Smooth muscle cell (in vitro differentiated cells): ENCODE results near the gene TRAF3IP1. TPM values are rescaled to one million over a fixed set of nuclear protein-coding genes. Genes with fewer than 3 reads are reported as not detected.

ENCODE experiments used
- DNase-seq: peaks from one replicate; lab custom pipeline; 2025; ENCODE audit not compliant: unreplicated experiment; lab: John Stamatoyannopoulos, UW
- H2AFZ ChIP-seq: fragments of 200-600 bp; sonication (generic); 2 replicates; pipeline ENCODE4 v1.6.0; 2016; ENCODE audit warnings: antibody characterized with exemption, low read depth, mild to moderate bottlenecking
- H3F3A ChIP-seq: fragments of 200-600 bp; sonication (generic); 2 replicates; pipeline ENCODE4 v1.6.0; 2017; ENCODE audit warnings: antibody characterized with exemption, low read depth
- H3K27ac ChIP-seq: fragments of 200-600 bp; sonication (generic); 2 replicates; pipeline ENCODE4 v1.5.1; 2016; ENCODE audit warnings: low read depth, mild to moderate bottlenecking
- H3K27me3 ChIP-seq: fragments of 200-600 bp; sonication (generic); 2 replicates; pipeline ENCODE4 v1.6.1; 2016; ENCODE audit warnings: low read depth, mild to moderate bottlenecking
- H3K36me3 ChIP-seq: fragments of 200-600 bp; sonication (generic); 2 replicates; pipeline ENCODE4 v1.5.1; 2016; ENCODE audit warnings: low read depth
- H3K4me1 ChIP-seq: fragments of 200-600 bp; sonication (generic); 2 replicates; pipeline ENCODE4 v1.5.1; 2016; ENCODE audit warnings: low read depth
- H3K4me2 ChIP-seq: fragments of 200-600 bp; sonication (generic); 2 replicates; pipeline ENCODE4 v1.6.0; 2016; ENCODE audit warnings: mild to moderate bottlenecking
- H3K4me3 ChIP-seq: fragments of 200-600 bp; sonication (generic); 2 replicates; pipeline ENCODE4 v1.5.1; 2016; ENCODE audit warnings: mild to moderate bottlenecking
- H3K79me2 ChIP-seq: fragments of 200-600 bp; sonication (generic); 2 replicates; pipeline ENCODE4 v1.6.0; 2016; ENCODE audit warnings: low read depth, mild to moderate bottlenecking
- H3K9ac ChIP-seq: fragments of 200-600 bp; sonication (generic); 2 replicates; pipeline ENCODE4 v1.6.0; 2016; ENCODE audit warnings: low read depth
- H3K9me3 ChIP-seq: fragments of 200-600 bp; sonication (generic); replicated peaks from 2 replicates; pipeline ENCODE4 v1.5.1; 2016; ENCODE audit warnings: low read depth
- H4K20me1 ChIP-seq: fragments of 200-600 bp; sonication (generic); 2 replicates; pipeline ENCODE4 v1.6.0; 2016; ENCODE audit warnings: low read depth
- CTCF ChIP-seq: fragments of 200-600 bp; sonication (generic); IDR thresholded peaks from 2 replicates; pipeline ENCODE4 v1.5.1; 2017; ENCODE audit warnings: borderline replicate concordance, mild to moderate bottlenecking, antibody characterized with exemption; ENCODE audit not compliant: insufficient read depth, poor library complexity, severe bottlenecking
- WGBS: methylation state at CpG from one replicate; pipeline ENCODE4 v1.1.7; 2016; ENCODE audit warnings: low lambda C conversion rate; 5-methylcytosine and 5-hydroxymethylcytosine counted together
- polyA plus RNA-seq: library from polyadenylated mRNA; unstranded; fragments of >200 nt; fragmentation: Nextera tagmentation; extraction: Ambion mirVana; gene quantifications from 2 replicates; pipeline ENCODE4 v1.2.1, GENCODE V29; 2016
- total RNA-seq: library from RNA; depleted of rRNA; stranded (reverse); fragments of >200 nt; gene quantifications from 2 replicates; pipeline ENCODE4 v1.2.3, GENCODE V29; 2014

TRAF3IP1 gene
- total and polyA plus RNA-seq, 2 experiments from 2014 or later: 5.3 to 7.5 TPM

DNA sequence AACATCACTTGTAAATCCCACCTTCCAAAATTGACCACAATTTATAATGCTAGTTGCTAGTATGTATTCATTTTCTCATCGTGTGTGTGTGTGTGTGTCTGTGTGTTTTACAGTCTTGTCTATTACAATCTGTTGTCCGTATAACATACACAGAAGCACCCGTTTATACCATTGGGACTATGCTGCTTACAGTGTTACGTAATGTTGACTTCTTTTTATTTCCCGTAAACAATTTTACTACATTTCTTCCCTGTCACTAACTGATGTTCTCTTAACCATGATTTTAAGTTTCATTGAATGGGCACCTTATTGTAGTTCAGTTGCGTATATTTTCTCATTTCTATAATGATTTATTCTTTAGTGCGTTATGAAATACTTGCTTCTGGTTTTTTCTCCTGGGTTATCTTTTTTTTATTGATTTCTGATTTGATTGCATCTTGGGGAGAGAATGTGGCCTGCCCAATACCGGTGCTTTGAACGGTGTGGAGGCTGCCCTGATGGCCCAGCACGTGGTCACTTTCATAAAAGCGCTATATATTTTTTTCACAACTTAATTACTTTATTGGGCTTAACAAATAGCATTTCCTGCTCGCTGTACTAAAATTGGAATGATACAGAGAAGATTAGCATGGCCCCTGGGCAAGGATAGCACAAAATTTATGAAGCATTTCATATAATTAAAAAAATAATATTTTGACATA is 91.9 kb downstream of the TRAF3IP1 start:
- H3K79me2 ChIP-seq: no peaks in the 10 kb centered on the region
- no peak overlapping the region for H3K9ac ChIP-seq
- no peaks in the 10 kb centered on the region for H3F3A ChIP-seq
- no peak overlapping the region for H3K4me3 ChIP-seq
- DNase-seq: no peak
- H3K4me2 ChIP-seq: no peak overlapping the region
- H3K9me3 ChIP-seq: no peaks in the 10 kb centered on the region
- no peaks in the 10 kb centered on the region for H3K4me1 ChIP-seq
- WGBS: 92% methylated on average over 12 of the region's 12 CpGs
- H2AFZ ChIP-seq: no peak overlapping the region
- H3K36me3 ChIP-seq: no peaks in the 10 kb centered on the region
- H3K27me3 ChIP-seq: no peaks in the 10 kb centered on the region
- no peaks in the 10 kb centered on the region for H4K20me1 ChIP-seq
- TF ChIP-seq CTCF: no peak
- no peak overlapping the region for H3K27ac ChIP-seq

- no peak overlapping the region for H3K4me3 ChIP-seq
- no peak for TF ChIP-seq CTCF
- H3K79me2 ChIP-seq: no peaks in the 10 kb centered on the region
- no peak overlapping the region for H3K4me2 ChIP-seq
- no peak overlapping the region for H3K27ac ChIP-seq
- no peaks in the 10 kb centered on the region for H3K4me1 ChIP-seq
- no peak overlapping the region for H2AFZ ChIP-seq
- H3F3A ChIP-seq: no peaks in the 10 kb centered on the region
- no peaks in the 10 kb centered on the region for H3K27me3 ChIP-seq
- H3K9ac ChIP-seq: no peak overlapping the region
- no peaks in the 10 kb centered on the region for H3K36me3 ChIP-seq
- H4K20me1 ChIP-seq: no peaks in the 10 kb centered on the region
- H3K9me3 ChIP-seq: no peaks in the 10 kb centered on the region
- WGBS: 94% methylated on average over 2 of the region's 2 CpGs
- no peak for DNase-seq
Measured at GRCh38 chr2:238413368-238413767, 93.0 kb downstream of the TRAF3IP1 start.

DNA sequence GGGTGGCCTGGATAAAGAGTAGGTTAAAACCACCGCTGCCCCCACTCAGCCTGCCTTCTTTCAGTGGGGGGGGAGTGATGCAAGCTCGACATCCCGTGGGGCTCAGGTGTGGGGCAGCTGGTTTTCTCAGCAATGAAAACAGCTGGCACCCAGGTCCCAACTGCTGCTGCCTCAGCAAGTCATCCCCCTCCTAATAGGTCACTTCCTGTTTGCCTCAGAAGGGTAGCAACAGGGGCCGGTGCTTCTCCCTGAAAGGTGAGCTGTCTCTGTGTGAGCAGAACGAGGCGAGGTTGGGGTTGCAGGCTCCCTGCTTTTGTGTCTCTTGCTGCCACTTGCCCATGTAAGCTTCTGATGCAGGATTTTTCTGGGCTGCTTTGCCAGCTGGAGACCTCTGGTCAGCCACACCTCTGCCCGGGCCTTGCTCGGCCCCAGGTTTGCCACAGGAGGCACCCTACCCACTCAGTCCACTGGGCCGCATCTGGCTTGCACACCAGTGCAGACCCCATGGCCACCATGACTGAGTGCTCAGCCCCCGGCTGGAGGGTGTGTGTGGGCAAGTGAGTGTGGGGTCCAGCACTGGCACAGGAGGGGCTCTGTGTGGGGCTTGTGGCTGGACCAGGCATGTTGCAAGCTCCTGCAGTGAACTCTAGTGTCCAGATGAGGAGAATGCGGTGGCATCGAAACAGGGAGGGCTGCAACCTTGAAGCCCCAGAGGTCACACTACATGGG is 94.9 kb downstream of the TRAF3IP1 start:
- Histone ChIP-seq H3K36me3 (no peaks in the 10 kb centered on the region), H3K4me3 (no peak overlapping the region), H3K4me2 (no peak overlapping the region), H3F3A (no peaks in the 10 kb centered on the region), H3K9me3 (no peaks in the 10 kb centered on the region), H3K27ac (no peak overlapping the region), H4K20me1 (no peaks in the 10 kb centered on the region), H3K79me2 (no peaks in the 10 kb centered on the region), H3K9ac (no peak overlapping the region), H2AFZ (no peak overlapping the region), H3K4me1 (peaks cover 1% of the 10 kb centered on the region), H3K27me3 (no peaks in the 10 kb centered on the region)
- TF ChIP-seq CTCF: no peak
- WGBS: 62% methylated on average over 12 of the region's 12 CpGs
- no peak for DNase-seq

- Histone ChIP-seq H3K79me2 (no peaks in the 10 kb centered on the region), H3K4me1 (peaks cover 8% of the 10 kb centered on the region), H3K4me2 (no peak overlapping the region), H3K27me3 (no peaks in the 10 kb centered on the region), H3K4me3 (no peak overlapping the region), H3F3A (peaks cover 4% of the 10 kb centered on the region), H3K27ac (no peak overlapping the region), H2AFZ (no peak overlapping the region), H4K20me1 (no peaks in the 10 kb centered on the region), H3K9me3 (no peaks in the 10 kb centered on the region), H3K9ac (no peak overlapping the region), H3K36me3 (no peaks in the 10 kb centered on the region)
- no peak for TF ChIP-seq CTCF
- no peak for DNase-seq
- 91% methylated on average over 5 of the region's 5 CpGs for WGBS
Measured at GRCh38 chr2:238415893-238416292, 95.6 kb downstream of the TRAF3IP1 start.
